ENCODE measurements around the gene SOS2. TPM values are rescaled to one million over a fixed set of nuclear protein-coding genes. Genes with fewer than 3 reads are reported as not detected.

Gene SOS2
- polyA plus RNA-seq, 3 donors: 9.3 to 24.3 (median 12.0) TPM

DNA sequence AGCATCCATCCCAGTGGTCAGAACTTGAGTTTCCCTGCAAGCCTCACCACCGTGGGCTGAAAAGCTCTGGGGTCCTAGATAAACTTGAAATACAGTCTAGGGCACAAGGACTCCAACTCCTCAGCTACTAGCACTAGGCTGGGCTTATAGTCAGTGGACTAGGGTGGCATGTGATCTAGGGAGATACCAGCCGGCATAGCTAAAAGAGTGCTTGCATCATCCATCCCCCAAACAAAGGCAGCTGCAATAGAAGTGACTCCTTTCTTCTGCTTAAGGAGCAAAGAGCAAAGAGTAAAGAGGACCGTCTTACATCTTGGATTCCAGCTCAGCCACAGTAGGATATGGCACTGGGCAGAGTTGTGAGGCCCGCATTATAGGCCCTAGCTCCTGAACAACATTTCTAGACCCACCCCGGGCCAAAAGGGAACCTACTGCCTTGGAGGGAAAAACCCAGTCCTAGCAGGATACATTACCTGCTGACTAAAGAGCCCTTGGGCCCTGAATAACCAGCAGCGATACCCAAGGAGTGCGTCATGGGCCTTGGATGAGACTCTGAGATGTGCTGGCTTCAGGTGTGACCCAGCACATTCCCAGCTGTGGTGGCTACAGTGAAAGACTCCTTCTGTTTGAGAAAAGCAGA, 17.9 kb upstream of the SOS2 start:
- no peak overlapping the region for H3K9ac ChIP-seq (ENCODE audit: insufficient read depth, low read length, poor library complexity, severe bottlenecking)
- peaks cover 0 to 3% (median 0%) of the 10 kb centered on the region in 7 donors for H3K9me3 Mint-ChIP-seq
- no peaks in the 10 kb centered on the region for H3K79me2 ChIP-seq (ENCODE audit: insufficient read depth, low read length)
- no peaks in the 10 kb centered on the region for H3K4me1 Mint-ChIP-seq
- TF ChIP-seq, protein P1, sequence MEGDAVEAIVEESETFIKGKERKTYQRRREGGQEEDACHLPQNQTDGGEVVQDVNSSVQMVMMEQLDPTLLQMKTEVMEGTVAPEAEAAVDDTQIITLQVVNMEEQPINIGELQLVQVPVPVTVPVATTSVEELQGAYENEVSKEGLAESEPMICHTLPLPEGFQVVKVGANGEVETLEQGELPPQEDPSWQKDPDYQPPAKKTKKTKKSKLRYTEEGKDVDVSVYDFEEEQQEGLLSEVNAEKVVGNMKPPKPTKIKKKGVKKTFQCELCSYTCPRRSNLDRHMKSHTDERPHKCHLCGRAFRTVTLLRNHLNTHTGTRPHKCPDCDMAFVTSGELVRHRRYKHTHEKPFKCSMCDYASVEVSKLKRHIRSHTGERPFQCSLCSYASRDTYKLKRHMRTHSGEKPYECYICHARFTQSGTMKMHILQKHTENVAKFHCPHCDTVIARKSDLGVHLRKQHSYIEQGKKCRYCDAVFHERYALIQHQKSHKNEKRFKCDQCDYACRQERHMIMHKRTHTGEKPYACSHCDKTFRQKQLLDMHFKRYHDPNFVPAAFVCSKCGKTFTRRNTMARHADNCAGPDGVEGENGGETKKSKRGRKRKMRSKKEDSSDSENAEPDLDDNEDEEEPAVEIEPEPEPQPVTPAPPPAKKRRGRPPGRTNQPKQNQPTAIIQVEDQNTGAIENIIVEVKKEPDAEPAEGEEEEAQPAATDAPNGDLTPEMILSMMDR (IDR thresholded peaks at IDR 0.05): no peak
- no peaks in the 10 kb centered on the region for H3K4me1 ChIP-seq (ENCODE audit: control insufficient read depth in 1 of 2, insufficient read depth in 2 of 2, low read length in 2 of 2)
- no peaks in the 10 kb centered on the region for H3K36me3 ChIP-seq (replicated peaks in 1 of 2; ENCODE audit: control insufficient read depth in 1 of 2, insufficient read depth in 2 of 2, low read length in 2 of 2)
- no peak for DNase-seq
- H2AFZ ChIP-seq (ENCODE audit: insufficient read depth, low read depth, low read length, poor library complexity, severe bottlenecking): no peak overlapping the region
- H3K27ac Mint-ChIP-seq: no peak overlapping the region
- no peaks in the 10 kb centered on the region for H4K20me1 ChIP-seq (ENCODE audit: insufficient read depth, low read length)
- WGBS (ENCODE audit: insufficient coverage): 79% methylated on average over 3 of the region's 7 CpGs
- peaks cover 10 to 15% of the 10 kb centered on the region in 2 donors for H3K36me3 Mint-ChIP-seq
- intact Hi-C loops (cut with micrococcal nuclease): no loop called here
- no peak overlapping the region for H3K4me2 ChIP-seq (replicated peaks; ENCODE audit: extremely low read depth, low read length, poor library complexity, severe bottlenecking)
- no peaks in the 10 kb centered on the region for H3K9me3 ChIP-seq (replicated peaks in 1 of 2; ENCODE audit: control insufficient read depth in 1 of 2, insufficient read depth in 1 of 2, low read length in 2 of 2)
- H3K4me3 ChIP-seq (replicated peaks in 1 of 3; ENCODE audit: low read depth in 2 of 3, low read length in 3 of 3): no peak overlapping the region
- no peaks in the 10 kb centered on the region for H3K27me3 Mint-ChIP-seq (ENCODE audit: low read depth in 3 of 3)
- H3K27ac ChIP-seq (ENCODE audit: low read depth in 1 of 2, low read length in 2 of 2): no peak overlapping the region
- no peaks in the 10 kb centered on the region for H3K27me3 ChIP-seq (ENCODE audit: control insufficient read depth in 2 of 2, insufficient read depth in 2 of 2, low read length in 2 of 2)
- no peak overlapping the region for H3K4me3 Mint-ChIP-seq

DNA sequence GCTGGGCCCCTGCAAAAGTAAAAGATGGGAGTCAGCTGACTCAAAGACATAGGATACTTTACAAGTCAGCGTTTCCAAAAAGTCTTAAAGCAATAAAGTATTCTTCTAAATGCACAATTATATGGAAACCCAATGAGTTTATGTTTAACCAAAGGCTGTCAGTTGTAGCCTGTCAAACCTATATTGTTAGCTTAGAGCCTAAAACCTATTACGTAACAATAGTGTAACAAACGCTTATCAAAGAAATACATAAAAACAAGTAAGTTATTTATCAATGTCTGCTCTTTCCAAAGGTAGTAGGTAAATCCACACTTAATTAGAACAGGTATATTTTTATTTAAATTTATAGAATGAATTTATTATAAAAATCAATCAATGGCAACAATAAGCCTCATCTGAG, 15.9 kb upstream of the SOS2 start:
- Mint-ChIP-seq H3K27me3 (ENCODE audit: low read depth in 3 of 3) (no peaks in the 10 kb centered on the region), H3K4me3 (no peak overlapping the region), H3K4me1 (no peaks in the 10 kb centered on the region), H3K9me3 (no peaks in the 10 kb centered on the region), H3K36me3 (peaks cover 4 to 9% of the 10 kb centered on the region in 2 donors), H3K27ac (no peak overlapping the region)
- no peaks in the 10 kb centered on the region for H3K36me3 ChIP-seq (replicated peaks in 1 of 2; ENCODE audit: control insufficient read depth in 1 of 2, insufficient read depth in 2 of 2, low read length in 2 of 2)
- no peaks in the 10 kb centered on the region for H3K9me3 ChIP-seq (replicated peaks in 1 of 2; ENCODE audit: control insufficient read depth in 1 of 2, insufficient read depth in 1 of 2, low read length in 2 of 2)
- TF ChIP-seq, protein P1 (IDR thresholded peaks at IDR 0.05): no peak
- intact Hi-C loops (cut with micrococcal nuclease): no loop called here
- no peaks in the 10 kb centered on the region for H3K4me1 ChIP-seq (ENCODE audit: control insufficient read depth in 1 of 2, insufficient read depth in 2 of 2, low read length in 2 of 2)
- no peak overlapping the region for H3K4me2 ChIP-seq (replicated peaks; ENCODE audit: extremely low read depth, low read length, poor library complexity, severe bottlenecking)
- no peak overlapping the region for H3K4me3 ChIP-seq (replicated peaks in 1 of 3; ENCODE audit: low read depth in 2 of 3, low read length in 3 of 3)
- no peak overlapping the region for H3K9ac ChIP-seq (ENCODE audit: insufficient read depth, low read length, poor library complexity, severe bottlenecking)
- no CpG with 5 or more reads among the region's 3 CpGs for WGBS (ENCODE audit: insufficient coverage)
- H2AFZ ChIP-seq (ENCODE audit: insufficient read depth, low read depth, low read length, poor library complexity, severe bottlenecking): no peak overlapping the region
- H3K27me3 ChIP-seq (ENCODE audit: control insufficient read depth in 2 of 2, insufficient read depth in 2 of 2, low read length in 2 of 2): no peaks in the 10 kb centered on the region
- no peak overlapping the region for H3K27ac ChIP-seq (ENCODE audit: low read depth in 1 of 2, low read length in 2 of 2)
- no peaks in the 10 kb centered on the region for H3K79me2 ChIP-seq (ENCODE audit: insufficient read depth, low read length)
- no peak for DNase-seq
- no peaks in the 10 kb centered on the region for H4K20me1 ChIP-seq (ENCODE audit: insufficient read depth, low read length)

Data from CD14-positive monocyte (primary cell).